OCI-LY3 (cell line): ENCODE data around the gene GPR142.

ENCODE experiments used
- H2AFZ ChIP-seq: fragments of 200-600, 300-600 bp; shearing (Covaris generic); 2 replicates; pipeline ENCODE4 v1.6.0; 2014; ENCODE audit warnings: antibody characterized with exemption, low read depth, low read length
- H3K27ac ChIP-seq: fragments of 200-600, 300-600 bp; sonication (generic); 2 replicates; pipeline ENCODE4 v1.5.1; 2014; ENCODE audit warnings: mild to moderate bottlenecking, low read length, moderate library complexity, mixed read lengths
- H3K27me3 ChIP-seq: fragments of 200-600, 300-600 bp; sonication (generic); 2 replicates; pipeline ENCODE4 v1.6.1; 2014; ENCODE audit warnings: low read depth, low read length, mixed read lengths
- H3K36me3 ChIP-seq: fragments of 200-600, 300-600 bp; sonication (generic); replicated peaks from 2 replicates; pipeline ENCODE3; 2014; ENCODE audit warnings: low read depth, low read length, mixed read lengths
- H3K4me1 ChIP-seq: fragments of 300-600, 200-600 bp; sonication (generic); 2 replicates; pipeline ENCODE4 v1.6.1; 2014; ENCODE audit warnings: low read length, mixed read lengths
- H3K4me2 ChIP-seq: fragments of 200-600, 300-600 bp; sonication (generic); 2 replicates; pipeline ENCODE4 v1.6.1; 2014; ENCODE audit warnings: low read length, mixed read lengths
- H3K4me3 ChIP-seq: fragments of 300-600, 200-600 bp; sonication (generic); 2 replicates; pipeline ENCODE4 v1.5.1; 2014; ENCODE audit warnings: antibody characterized with exemption, mild to moderate bottlenecking, low read length, moderate library complexity
- H3K79me2 ChIP-seq: fragments of 300-600, 200-600 bp; shearing (Covaris generic); 2 replicates; pipeline ENCODE4 v1.6.1; 2014; ENCODE audit warnings: mild to moderate bottlenecking, low read length, mixed read lengths
- H3K9ac ChIP-seq: fragments of 300-600, 200-600 bp; shearing (Covaris generic); 2 replicates; pipeline ENCODE4 v1.6.0; 2014; ENCODE audit warnings: mild to moderate bottlenecking, low read length, moderate library complexity
- H3K9me3 ChIP-seq: fragments of 200-600, 300-600 bp; shearing (Covaris generic); 2 replicates; pipeline ENCODE4 v1.6.1; 2014; ENCODE audit warnings: low read length, mixed read lengths; ENCODE audit not compliant: insufficient read depth
- H4K20me1 ChIP-seq: fragments of 200-600, 300-600 bp; sonication (generic); 2 replicates; pipeline ENCODE4 v1.6.1; 2016; ENCODE audit warnings: low read length, mixed read lengths; ENCODE audit not compliant: insufficient read depth
- CTCF ChIP-seq: fragments of 200-600, 300-600 bp; sonication (generic); IDR thresholded peaks from 2 replicates; pipeline ENCODE4 v1.5.1; 2014; ENCODE audit warnings: antibody characterized with exemption, low read length, low read depth
- EZH2phosphoT487 ChIP-seq: fragments of 200-600 bp; shearing (Covaris generic); IDR thresholded peaks from 2 replicates; pipeline ENCODE4 v1.6.1; 2018; ENCODE audit warnings: antibody characterized with exemption, mixed run types, low read depth

Gene GPR142

GRCh38 chr17:74367206-74367605, at the start of gene GPR142:
GPR142 (plus strand) TSS chr17:74367506; CDS start chr17:74369541, 2,035 bp downstream.
- Histone ChIP-seq H3K4me1 (no peaks in the 10 kb centered on the region), H3K27me3 (peaks cover 3% of the 10 kb centered on the region; the same call in 1 of the 2 replicates)

GRCh38 chr17:74318391-74318790, 48.9 kb upstream of the GPR142 start:
- Histone ChIP-seq H3K36me3 (no peaks in the 10 kb centered on the region), H3K4me2 (no peak overlapping the region), H3K9me3 (no peaks in the 10 kb centered on the region), H3K79me2 (no peaks in the 10 kb centered on the region), H3K27me3 (peaks cover 5% of the 10 kb centered on the region; the same call in 1 of the 2 replicates), H3K4me3 (no peak overlapping the region), H3K27ac (no peak overlapping the region), H2AFZ (no peak overlapping the region), H3K4me1 (no peaks in the 10 kb centered on the region), H4K20me1 (no peaks in the 10 kb centered on the region), H3K9ac (no peak overlapping the region)
- TF ChIP-seq EZH2phosphoT487 (no peak), CTCF (no peak)

More at GRCh38 chr17:74367206-74367605, at the start of gene GPR142:
- H4K20me1 ChIP-seq, result no peaks in the 10 kb centered on the region
- H3K9me3 ChIP-seq, result no peaks in the 10 kb centered on the region
- TF ChIP-seq CTCF (no peak), EZH2phosphoT487 (no peak)
- H3K4me2 ChIP-seq, result peak within 1 kb of the TSS; percentile 54
- H2AFZ ChIP-seq, result no peak within 1 kb of the TSS
- H3K4me3 ChIP-seq, result 0 out of 2 replicates have a peak within 1 kb of the TSS, but pooled peaks have one; percentile 26
- H3K27ac ChIP-seq, result no peak within 1 kb of the TSS
- no peak within 1 kb of the TSS for H3K9ac ChIP-seq
- H3K36me3 ChIP-seq, result no peaks in the 10 kb centered on the region
- H3K79me2 ChIP-seq, result no peaks in the 10 kb centered on the region

- TF ChIP-seq EZH2phosphoT487, result no peak
- TF ChIP-seq CTCF, result no peak
- Histone ChIP-seq H3K4me3 (no peak overlapping the region), H3K4me2 (no peak overlapping the region), H3K9ac (no peak overlapping the region), H3K36me3 (no peaks in the 10 kb centered on the region), H3K27me3 (peaks cover 5% of the 10 kb centered on the region; the same call in 1 of the 2 replicates), H3K79me2 (no peaks in the 10 kb centered on the region), H3K27ac (no peak overlapping the region), H3K4me1 (no peaks in the 10 kb centered on the region), H2AFZ (no peak overlapping the region), H3K9me3 (no peaks in the 10 kb centered on the region), H4K20me1 (no peaks in the 10 kb centered on the region)
Observed at GRCh38 chr17:74324521-74324920, 42.8 kb upstream of the GPR142 start.

- no peak overlapping the region for H3K4me3 ChIP-seq
- no peak overlapping the region for H3K9ac ChIP-seq
- H3K79me2 ChIP-seq, result no peaks in the 10 kb centered on the region
- H3K9me3 ChIP-seq, result no peaks in the 10 kb centered on the region
- TF ChIP-seq CTCF (no peak), EZH2phosphoT487 (no peak)
- H3K27ac ChIP-seq, result no peak overlapping the region
- H3K27me3 ChIP-seq, result peaks cover 5% of the 10 kb centered on the region; the same call in 1 of the 2 replicates
- no peaks in the 10 kb centered on the region for H3K36me3 ChIP-seq
- H3K4me2 ChIP-seq, result no peak overlapping the region
- no peak overlapping the region for H2AFZ ChIP-seq
- H4K20me1 ChIP-seq, result no peaks in the 10 kb centered on the region
- no peaks in the 10 kb centered on the region for H3K4me1 ChIP-seq
Observed at GRCh38 chr17:74325376-74325742, 41.9 kb upstream of the GPR142 start.
